ENCODE measurements around the gene IGFLR1.

IGFLR1 gene

GRCh38 chr19:35741203-35741515, 1.1 kb downstream of the IGFLR1 start:
- peaks cover 14 to 27% of the 10 kb centered on the region in 2 donors for H3K4me1 ChIP-seq (ENCODE audit: control insufficient read depth in 1 of 2, insufficient read depth in 2 of 2, low read length in 2 of 2)

GRCh38 chr19:35740423-35741202, 1.6 kb downstream of the IGFLR1 start:
- Histone ChIP-seq H3K27me3 (ENCODE audit: low read depth, low read length) (no peaks in the 10 kb centered on the region), H3K9me3 (ENCODE audit: control insufficient read depth in 1 of 2, low read length in 2 of 2) (no peaks in the 10 kb centered on the region), H3K27ac (ENCODE audit: low read length) (peak overlapping the region; percentile 67), H3K4me1 (ENCODE audit: control insufficient read depth in 1 of 2, insufficient read depth in 2 of 2, low read length in 2 of 2) (peaks cover 12 to 22% of the 10 kb centered on the region in 2 donors), H3K36me3 (ENCODE audit: control insufficient read depth in 1 of 2, insufficient read depth in 2 of 2, low read length in 2 of 2) (peaks cover 15 to 44% of the 10 kb centered on the region in 2 donors), H3K4me3 (ENCODE audit: low read depth in 1 of 2, low read length in 2 of 2) (peak overlapping the region; percentile 81)

More at GRCh38 chr19:35741203-35741515, 1.1 kb downstream of the IGFLR1 start:
- H3K27me3 ChIP-seq (ENCODE audit: low read depth, low read length): no peaks in the 10 kb centered on the region
- peaks cover 14 to 44% of the 10 kb centered on the region in 2 donors for H3K36me3 ChIP-seq (ENCODE audit: control insufficient read depth in 1 of 2, insufficient read depth in 2 of 2, low read length in 2 of 2)
- H3K9me3 ChIP-seq (ENCODE audit: control insufficient read depth in 1 of 2, low read length in 2 of 2): no peaks in the 10 kb centered on the region
- H3K27ac ChIP-seq (ENCODE audit: low read length): peak overlapping the region; percentile 60
- peak overlapping the region; percentile 81 for H3K4me3 ChIP-seq (ENCODE audit: low read depth in 1 of 2, low read length in 2 of 2)

- peaks cover 12 to 22% of the 10 kb centered on the region in 2 donors for H3K4me1 ChIP-seq (ENCODE audit: control insufficient read depth in 1 of 2, insufficient read depth in 2 of 2, low read length in 2 of 2)
- peaks cover 19 to 48% of the 10 kb centered on the region in 2 donors for H3K36me3 ChIP-seq (ENCODE audit: control insufficient read depth in 1 of 2, insufficient read depth in 2 of 2, low read length in 2 of 2)
- H3K27me3 ChIP-seq (ENCODE audit: low read depth, low read length): no peaks in the 10 kb centered on the region
- peak overlapping the region; percentile 67 for H3K27ac ChIP-seq (ENCODE audit: low read length)
- H3K4me3 ChIP-seq (ENCODE audit: low read depth in 1 of 2, low read length in 2 of 2): peak overlapping the region; percentile 70 to 81
- no peaks in the 10 kb centered on the region for H3K9me3 ChIP-seq (ENCODE audit: control insufficient read depth in 1 of 2, low read length in 2 of 2)
Observed at GRCh38 chr19:35740108-35740422, 2.2 kb downstream of the IGFLR1 start.

- peak overlapping the region; percentile 70 to 81 for H3K4me3 ChIP-seq (ENCODE audit: low read depth in 1 of 2, low read length in 2 of 2)
- H3K36me3 ChIP-seq (ENCODE audit: control insufficient read depth in 1 of 2, insufficient read depth in 2 of 2, low read length in 2 of 2): peaks cover 24 to 50% of the 10 kb centered on the region in 2 donors
- H3K27me3 ChIP-seq (ENCODE audit: low read depth, low read length): no peaks in the 10 kb centered on the region
- peaks cover 10 to 19% of the 10 kb centered on the region in 2 donors for H3K4me1 ChIP-seq (ENCODE audit: control insufficient read depth in 1 of 2, insufficient read depth in 2 of 2, low read length in 2 of 2)
- H3K27ac ChIP-seq (ENCODE audit: low read length): peak overlapping the region; percentile 67
- no peaks in the 10 kb centered on the region for H3K9me3 ChIP-seq (ENCODE audit: control insufficient read depth in 1 of 2, low read length in 2 of 2)
Observed at GRCh38 chr19:35739275-35740107, 2.8 kb downstream of the IGFLR1 start.

- Histone ChIP-seq H3K27me3 (ENCODE audit: low read depth, low read length) (no peaks in the 10 kb centered on the region), H3K9me3 (ENCODE audit: control insufficient read depth in 1 of 2, low read length in 2 of 2) (no peaks in the 10 kb centered on the region), H3K27ac (ENCODE audit: low read length) (no peak overlapping the region), H3K4me1 (ENCODE audit: control insufficient read depth in 1 of 2, insufficient read depth in 2 of 2, low read length in 2 of 2) (peaks cover 4 to 13% of the 10 kb centered on the region in 2 donors), H3K4me3 (ENCODE audit: low read depth in 1 of 2, low read length in 2 of 2) (no peak overlapping the region), H3K36me3 (ENCODE audit: control insufficient read depth in 1 of 2, insufficient read depth in 2 of 2, low read length in 2 of 2) (peaks cover 30 to 53% of the 10 kb centered on the region in 2 donors)
Observed at GRCh38 chr19:35738887-35739229, 3.4 kb downstream of the IGFLR1 start.

GRCh38 chr19:35738021-35738886, 4.0 kb downstream of the IGFLR1 start:
- H3K4me3 ChIP-seq (ENCODE audit: low read depth in 1 of 2, low read length in 2 of 2): no peak overlapping the region
- peaks cover 4 to 11% of the 10 kb centered on the region in 2 donors for H3K4me1 ChIP-seq (ENCODE audit: control insufficient read depth in 1 of 2, insufficient read depth in 2 of 2, low read length in 2 of 2)
- H3K27me3 ChIP-seq (ENCODE audit: low read depth, low read length): no peaks in the 10 kb centered on the region
- no peak overlapping the region for H3K27ac ChIP-seq (ENCODE audit: low read length)
- no peaks in the 10 kb centered on the region for H3K9me3 ChIP-seq (ENCODE audit: control insufficient read depth in 1 of 2, low read length in 2 of 2)
- H3K36me3 ChIP-seq (ENCODE audit: control insufficient read depth in 1 of 2, insufficient read depth in 2 of 2, low read length in 2 of 2): peaks cover 32 to 57% of the 10 kb centered on the region in 2 donors

DNA sequence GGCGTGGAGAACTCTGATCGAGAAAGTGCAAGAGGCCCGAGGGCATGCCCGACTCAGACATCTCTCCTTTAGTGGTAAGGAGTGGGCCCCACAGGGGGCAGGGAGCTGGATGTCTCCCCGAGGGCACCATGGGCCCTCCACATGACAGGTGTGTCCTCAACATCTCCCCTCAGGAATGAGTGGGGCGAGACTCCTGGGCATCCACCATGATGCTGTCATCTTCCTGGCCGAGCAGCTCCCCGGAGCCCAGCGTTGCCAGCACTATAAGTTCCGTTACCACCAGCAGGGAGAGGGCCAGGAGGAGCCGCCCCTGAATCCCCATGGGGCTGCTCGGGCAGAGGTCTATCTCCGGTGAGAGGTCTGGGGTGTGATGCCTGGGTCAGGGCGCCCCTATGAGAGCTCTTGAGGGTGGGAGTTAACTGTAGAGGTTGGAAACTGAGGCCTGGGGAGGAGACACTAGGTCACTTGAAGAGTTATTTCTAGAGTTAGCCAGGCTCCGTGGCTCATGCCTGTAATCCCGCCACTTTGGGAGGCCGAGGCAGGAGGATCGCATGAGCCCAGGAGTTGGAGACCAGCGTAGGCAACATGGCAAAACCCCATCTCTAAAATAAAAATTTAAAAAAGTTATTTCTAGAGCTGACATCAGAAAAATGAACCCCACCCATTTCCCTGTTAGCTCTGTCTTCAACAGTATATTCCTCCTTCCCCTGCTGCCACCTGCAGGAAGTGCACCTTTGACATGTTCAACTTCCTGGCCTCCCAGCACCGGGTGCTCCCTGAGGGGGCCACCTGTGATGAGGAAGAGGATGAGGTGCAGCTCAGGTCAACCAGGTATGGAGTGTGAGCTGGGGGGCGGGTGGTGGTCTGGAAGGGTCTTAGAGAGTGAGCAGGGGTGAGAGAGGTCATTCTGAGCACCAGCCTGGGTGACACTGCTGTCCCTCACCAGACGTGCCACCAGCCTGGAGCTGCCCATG, 5.1 kb downstream of the IGFLR1 start:
- H3K4me1 ChIP-seq (ENCODE audit: control insufficient read depth in 1 of 2, insufficient read depth in 2 of 2, low read length in 2 of 2): peaks cover 4 to 11% of the 10 kb centered on the region in 2 donors
- no peak overlapping the region for H3K4me3 ChIP-seq (ENCODE audit: low read depth in 1 of 2, low read length in 2 of 2)
- H3K27ac ChIP-seq (ENCODE audit: low read length): no peak overlapping the region
- no peaks in the 10 kb centered on the region for H3K27me3 ChIP-seq (ENCODE audit: low read depth, low read length)
- no peaks in the 10 kb centered on the region for H3K9me3 ChIP-seq (ENCODE audit: control insufficient read depth in 1 of 2, low read length in 2 of 2)
- peaks cover 32 to 62% of the 10 kb centered on the region in 2 donors for H3K36me3 ChIP-seq (ENCODE audit: control insufficient read depth in 1 of 2, insufficient read depth in 2 of 2, low read length in 2 of 2)

- Histone ChIP-seq H3K4me3 (ENCODE audit: low read depth in 1 of 2, low read length in 2 of 2) (no peak overlapping the region), H3K36me3 (ENCODE audit: control insufficient read depth in 1 of 2, insufficient read depth in 2 of 2, low read length in 2 of 2) (peaks cover 45 to 81% of the 10 kb centered on the region in 2 donors), H3K9me3 (ENCODE audit: control insufficient read depth in 1 of 2, low read length in 2 of 2) (no peaks in the 10 kb centered on the region), H3K27ac (ENCODE audit: low read length) (no peak overlapping the region), H3K27me3 (ENCODE audit: low read depth, low read length) (no peaks in the 10 kb centered on the region), H3K4me1 (ENCODE audit: control insufficient read depth in 1 of 2, insufficient read depth in 2 of 2, low read length in 2 of 2) (peaks cover 3 to 5% of the 10 kb centered on the region in 2 donors)
Observed at GRCh38 chr19:35734889-35735288, 7.4 kb downstream of the IGFLR1 start.

- H3K27ac ChIP-seq (ENCODE audit: low read length): no peak overlapping the region
- no peaks in the 10 kb centered on the region for H3K27me3 ChIP-seq (ENCODE audit: low read depth, low read length)
- peaks cover 48 to 87% of the 10 kb centered on the region in 2 donors for H3K36me3 ChIP-seq (ENCODE audit: control insufficient read depth in 1 of 2, insufficient read depth in 2 of 2, low read length in 2 of 2)
- H3K4me3 ChIP-seq (ENCODE audit: low read depth in 1 of 2, low read length in 2 of 2): no peak overlapping the region
- no peaks in the 10 kb centered on the region for H3K4me1 ChIP-seq (ENCODE audit: control insufficient read depth in 1 of 2, insufficient read depth in 2 of 2, low read length in 2 of 2)
- no peaks in the 10 kb centered on the region for H3K9me3 ChIP-seq (ENCODE audit: control insufficient read depth in 1 of 2, low read length in 2 of 2)
Observed at GRCh38 chr19:35734273-35734672, 8.0 kb downstream of the IGFLR1 start.
